Transverse colon (tissue), 3 donors: ENCODE results near the gene MAN1C1.
"Not testable (repeated sequence)": the region's sequence is repeated elsewhere in the genome, so short reads cannot be mapped to it uniquely, and the experiment has no call there.

Experiments used
- CTCF ChIP-seq, 5 experiments: fragments of 200-600 bp in 3 of 5; fragments of 450-650 bp in 2 of 5; sonication (generic) in 3 of 5; IDR thresholded peaks; 1 replicate in 2 of 5; 2 replicates in 3 of 5; pipeline ENCODE4 v1.5.1; 2016 to 2017; ENCODE audit warnings: antibody characterized with exemption in 5 of 5, inconsistent platforms in 3 of 5, mild to moderate bottlenecking in 2 of 5, moderate library complexity in 1 of 5
- POLR2A ChIP-seq: fragments of 450-650 bp; IDR thresholded peaks from one replicate; pipeline ENCODE4 v1.6.1; 2016; ENCODE audit warnings: antibody characterized with exemption, mild to moderate bottlenecking, moderate library complexity

GRCh38 chr1:25662959-25663358 is 46.4 kb downstream of the MAN1C1 start:
- not testable (repeated sequence) for TF ChIP-seq POLR2A; CTCF (IDR thresholded peaks at IDR 0.05)
